GM12875 (cell line): ENCODE measurements around the gene LAMTOR2.

Experiments used
- H3K4me3 ChIP-seq: one replicate; pipeline ENCODE4 v1.5.1; 2011; ENCODE audit warnings: low read depth, low read length, control low read depth
- TF ChIP-seq, protein P1 (sequence below): IDR thresholded peaks from 2 replicates; pipeline ENCODE4 v1.5.1; 2011; ENCODE audit warnings: low read depth, mild to moderate bottlenecking, control low read depth, inconsistent platforms, low read length, moderate library complexity, borderline replicate concordance; ENCODE audit not compliant: insufficient read depth

LAMTOR2 gene

DNA sequence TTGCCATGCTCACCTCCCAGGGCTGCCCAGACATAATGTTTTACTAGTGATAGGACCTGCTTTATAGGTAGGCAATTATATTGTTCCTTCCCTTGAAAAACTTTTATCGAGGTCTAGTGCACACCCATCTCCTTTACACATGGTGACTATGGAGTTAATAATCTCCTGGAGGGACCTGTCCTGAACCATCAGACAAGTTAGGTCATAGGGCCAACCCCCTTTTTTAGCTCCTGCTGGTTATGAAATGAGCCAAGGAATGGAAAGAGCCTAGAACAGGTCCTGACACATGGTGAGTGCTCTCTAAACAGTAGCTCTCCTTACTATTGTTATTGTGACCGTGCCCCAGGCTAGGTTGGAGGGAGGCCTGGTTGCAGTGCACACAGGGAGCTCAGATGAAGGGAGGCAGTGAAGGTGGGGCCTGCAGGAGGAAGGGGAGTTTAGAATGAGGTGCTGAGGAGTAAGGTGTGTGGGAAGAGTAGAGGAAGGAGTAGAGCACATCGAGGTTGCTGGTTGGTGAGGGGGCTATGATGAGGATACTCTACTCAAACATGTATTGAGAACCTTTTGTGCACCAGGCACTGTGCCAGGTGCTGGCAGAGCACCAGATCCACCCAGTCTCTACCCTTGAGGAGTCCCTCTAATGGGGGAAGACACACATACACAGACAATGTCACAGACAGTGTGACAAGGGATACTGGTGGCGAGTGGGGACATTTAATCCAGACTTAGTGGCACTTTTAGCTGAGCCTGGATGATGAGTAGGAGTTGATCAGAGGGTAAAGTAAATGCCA, 45.8 kb downstream of the LAMTOR2 start:
- no peak overlapping the region for H3K4me3 ChIP-seq
- TF ChIP-seq, protein P1, sequence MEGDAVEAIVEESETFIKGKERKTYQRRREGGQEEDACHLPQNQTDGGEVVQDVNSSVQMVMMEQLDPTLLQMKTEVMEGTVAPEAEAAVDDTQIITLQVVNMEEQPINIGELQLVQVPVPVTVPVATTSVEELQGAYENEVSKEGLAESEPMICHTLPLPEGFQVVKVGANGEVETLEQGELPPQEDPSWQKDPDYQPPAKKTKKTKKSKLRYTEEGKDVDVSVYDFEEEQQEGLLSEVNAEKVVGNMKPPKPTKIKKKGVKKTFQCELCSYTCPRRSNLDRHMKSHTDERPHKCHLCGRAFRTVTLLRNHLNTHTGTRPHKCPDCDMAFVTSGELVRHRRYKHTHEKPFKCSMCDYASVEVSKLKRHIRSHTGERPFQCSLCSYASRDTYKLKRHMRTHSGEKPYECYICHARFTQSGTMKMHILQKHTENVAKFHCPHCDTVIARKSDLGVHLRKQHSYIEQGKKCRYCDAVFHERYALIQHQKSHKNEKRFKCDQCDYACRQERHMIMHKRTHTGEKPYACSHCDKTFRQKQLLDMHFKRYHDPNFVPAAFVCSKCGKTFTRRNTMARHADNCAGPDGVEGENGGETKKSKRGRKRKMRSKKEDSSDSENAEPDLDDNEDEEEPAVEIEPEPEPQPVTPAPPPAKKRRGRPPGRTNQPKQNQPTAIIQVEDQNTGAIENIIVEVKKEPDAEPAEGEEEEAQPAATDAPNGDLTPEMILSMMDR, result no peak

GRCh38 chr1:156101880-156102279, 47.3 kb downstream of the LAMTOR2 start:
- TF ChIP-seq, protein P1, result no peak
- no peak overlapping the region for H3K4me3 ChIP-seq

DNA sequence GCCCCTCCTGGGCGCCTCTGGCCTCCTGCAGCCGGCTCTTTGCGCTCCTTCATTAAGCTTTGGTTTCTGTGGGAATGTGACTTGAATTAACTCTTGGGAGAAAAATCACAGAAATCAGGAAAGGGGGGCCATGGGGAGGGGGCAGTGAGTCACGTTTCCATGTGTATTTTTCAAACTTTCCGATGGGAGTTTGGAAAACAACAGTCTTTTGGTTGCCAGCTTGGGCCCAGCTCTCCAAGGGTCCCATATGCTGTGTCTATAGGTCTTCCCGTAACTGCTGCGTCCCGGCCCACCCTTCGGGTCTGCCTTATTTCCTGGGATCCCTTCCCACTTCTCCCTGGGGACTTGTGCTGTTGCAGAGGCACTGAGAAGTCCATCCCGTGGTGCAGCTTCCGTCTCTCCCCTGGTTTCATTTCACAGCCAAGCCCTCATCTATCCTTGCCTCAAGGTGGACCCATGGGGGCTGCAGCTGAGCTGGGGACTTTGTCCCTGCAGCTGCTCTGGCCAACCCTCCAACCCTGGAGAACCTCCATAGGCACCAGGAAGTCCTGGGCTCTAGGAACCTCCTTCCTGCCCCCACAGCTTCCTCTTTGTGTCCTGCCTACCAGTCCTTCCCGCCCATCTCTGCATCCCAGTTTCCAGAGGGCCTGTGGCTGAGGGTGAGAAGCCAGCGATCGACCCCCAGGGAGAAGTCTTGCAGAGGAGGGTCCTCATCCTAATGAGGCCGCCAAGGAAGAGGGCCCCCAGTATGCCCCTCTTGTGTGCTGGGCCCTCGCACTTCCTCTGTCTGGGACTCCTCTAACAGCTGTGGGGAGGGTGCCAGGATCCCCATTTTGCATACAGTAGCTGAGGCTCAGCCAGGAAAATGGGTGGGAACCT, 48.3 kb downstream of the LAMTOR2 start:
- no peak overlapping the region for H3K4me3 ChIP-seq
- TF ChIP-seq, protein P1, result no peak

DNA sequence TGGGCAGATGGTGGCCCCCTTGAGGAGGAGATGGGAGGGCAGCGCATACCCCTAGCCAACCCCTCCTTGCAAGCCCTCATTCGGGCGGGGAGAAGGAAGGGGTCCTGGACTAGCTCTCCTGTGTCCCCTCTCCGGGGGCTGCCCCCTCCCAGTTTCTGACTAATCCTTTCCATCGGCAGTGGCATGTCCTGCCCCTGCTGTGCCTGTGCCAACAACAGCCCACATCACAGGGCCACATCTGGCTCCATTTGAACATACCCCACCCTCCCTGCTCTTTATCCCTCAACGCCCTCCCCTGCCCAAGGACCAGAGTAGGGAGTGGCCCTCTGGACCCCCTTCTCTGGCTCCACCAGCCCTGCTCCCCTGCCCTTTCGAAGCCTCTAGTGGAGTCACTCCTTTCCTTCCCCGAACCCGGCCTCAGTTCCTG, 49.0 kb downstream of the LAMTOR2 start:
- TF ChIP-seq, protein P1, result no peak
- H3K4me3 ChIP-seq, result no peak overlapping the region

GRCh38 chr1:156104065-156104810, 49.7 kb downstream of the LAMTOR2 start:
- TF ChIP-seq, protein P1, result no peak
- no peak overlapping the region for H3K4me3 ChIP-seq

DNA sequence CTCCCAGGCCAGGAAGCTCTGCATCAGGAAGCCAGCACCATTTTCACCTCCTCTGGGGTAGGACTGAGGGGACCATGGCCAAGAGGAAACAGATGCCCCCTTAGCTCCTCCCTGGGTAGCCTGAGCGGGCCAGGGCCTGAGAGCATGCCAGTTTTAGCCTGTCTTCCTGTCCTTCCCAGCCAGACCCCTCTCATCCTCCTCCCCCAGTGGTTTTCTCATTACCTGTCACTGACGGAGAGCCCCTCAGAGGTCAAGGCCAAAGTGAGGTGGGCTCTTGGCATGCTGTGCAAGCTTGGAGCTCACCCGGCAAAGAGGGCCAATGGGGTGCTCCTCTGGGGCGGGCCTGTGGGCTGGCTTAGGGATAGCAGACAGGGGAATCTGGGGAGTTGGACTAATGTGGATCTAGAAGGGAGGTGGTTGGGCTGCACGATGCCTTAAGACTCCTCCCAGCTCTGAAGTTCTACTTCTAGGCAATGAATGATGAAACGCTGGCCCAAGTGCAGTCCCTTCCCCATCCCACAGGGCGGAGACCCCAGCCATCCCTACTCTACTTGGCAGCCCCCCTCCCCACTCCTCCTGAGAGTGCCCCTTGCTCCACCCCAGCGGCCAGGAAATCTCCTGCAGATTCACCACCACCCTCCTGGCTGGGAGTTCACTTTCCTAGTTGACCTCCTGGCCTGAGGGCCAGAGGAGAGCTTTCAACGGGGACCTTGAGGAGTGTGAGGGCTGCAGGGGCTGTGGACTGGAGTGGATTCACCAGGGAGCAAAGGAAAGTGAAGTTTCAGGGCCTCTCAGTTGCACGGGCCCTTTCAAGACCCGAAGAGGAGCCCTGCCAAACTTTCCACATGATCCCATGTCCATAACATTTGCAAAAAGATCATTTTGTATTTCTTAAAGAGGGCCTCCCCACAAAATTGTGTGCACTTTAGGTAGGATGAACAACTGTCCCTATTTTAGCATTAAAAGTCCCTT, 50.6 kb downstream of the LAMTOR2 start:
- H3K4me3 ChIP-seq, result no peak overlapping the region
- TF ChIP-seq, protein P1, result no peak
